HL-60 (cell line): Measurements from ENCODE around the gene ZFP36.

ENCODE experiments used
- DNase-seq, 2 experiments: peaks; one replicate each; pipeline ENCODE4 v3.0.0-alpha.2; 2010 to 2020; ENCODE audit warnings: low read depth in 1 of 2, low spot score in 1 of 2
- H3K27ac ChIP-seq: fragments of 250-450 bp; sonication (Bioruptor Pico); replicated peaks from 2 replicates; pipeline ENCODE4 v1.5.1; 2020; ENCODE audit warnings: mild to moderate bottlenecking, moderate library complexity
- H3K27me3 ChIP-seq: fragments of 250-450 bp; sonication (Bioruptor Pico); 2 replicates; pipeline ENCODE4 v1.5.1; 2021; ENCODE audit warnings: mild to moderate bottlenecking, moderate library complexity; ENCODE audit not compliant: insufficient read depth, poor library complexity, severe bottlenecking
- H3K4me3 ChIP-seq: replicated peaks from 2 replicates; pipeline ENCODE4 v1.5.1; 2011; ENCODE audit warnings: mild to moderate bottlenecking, control low read depth, low read length; ENCODE audit not compliant: insufficient read depth
- GABPA ChIP-seq: IDR thresholded peaks from 2 replicates; pipeline ENCODE4 v1.6.1; 2012; ENCODE audit warnings: low read depth
- POLR2AphosphoS5 ChIP-seq: IDR thresholded peaks from 2 replicates; pipeline ENCODE4 v1.6.1; 2012; ENCODE audit warnings: low read depth
- SPI1 ChIP-seq: IDR thresholded peaks from 2 replicates; pipeline ENCODE4 v1.6.1; 2012; ENCODE audit warnings: low read depth, mild to moderate bottlenecking, borderline replicate concordance
- TF ChIP-seq, protein P1 (sequence below): IDR thresholded peaks from one replicate; pipeline ENCODE4 v1.5.1; 2011; ENCODE audit warnings: low read length, control low read depth, inconsistent platforms; ENCODE audit not compliant: insufficient read depth
- TF ChIP-seq, protein P2 (sequence below): IDR thresholded peaks from 2 replicates; pipeline ENCODE4 v1.6.1; 2012; ENCODE audit warnings: low read depth; ENCODE audit not compliant: insufficient replicate concordance

Gene ZFP36

DNA sequence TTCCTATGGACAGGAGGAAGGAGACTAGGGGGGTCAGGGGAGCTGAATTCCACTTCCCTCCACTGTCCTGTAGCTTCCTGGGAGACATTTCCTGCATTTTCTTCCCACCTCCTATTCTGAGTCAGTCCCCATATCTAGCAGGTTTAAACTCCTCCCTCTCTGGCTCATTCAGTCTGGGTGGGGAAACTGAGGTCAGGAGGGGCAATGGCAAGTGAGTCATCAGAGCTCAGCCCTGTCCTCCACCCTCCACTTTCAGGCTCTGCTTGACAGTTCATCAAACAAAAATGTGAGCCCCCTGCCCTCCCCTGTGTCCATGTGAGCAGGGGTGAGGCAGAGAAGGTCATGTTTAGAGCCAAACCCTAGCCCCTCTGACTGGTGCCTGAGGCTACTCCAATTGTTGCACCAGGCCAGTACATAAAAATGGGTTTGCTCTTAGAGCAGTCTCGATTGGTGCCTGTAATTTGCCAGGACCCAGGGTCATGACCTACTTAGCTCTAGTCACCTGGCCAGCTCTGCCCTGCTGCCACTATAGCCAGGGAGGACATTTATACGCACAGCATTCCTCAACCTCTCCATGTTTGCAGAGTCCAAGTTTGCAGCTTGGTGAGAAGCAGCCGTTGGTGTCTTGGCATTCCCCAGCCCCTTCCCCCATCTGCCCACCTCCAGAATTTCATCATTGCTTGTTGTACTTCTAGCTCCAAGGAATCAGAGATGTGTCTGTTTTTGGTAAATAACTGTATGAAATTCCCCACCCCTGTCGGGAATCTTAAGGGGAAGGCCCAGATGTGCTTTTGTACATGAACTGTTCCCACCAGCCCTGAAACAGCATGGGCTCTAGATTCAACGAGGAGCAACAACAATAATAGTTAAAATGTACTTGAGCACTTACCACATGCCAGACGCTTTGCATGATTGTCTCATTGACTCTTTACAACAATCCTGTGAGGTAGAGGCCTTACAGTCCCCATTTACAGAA, 43.7 kb upstream of the ZFP36 start:
- DNase-seq: no peak
- TF ChIP-seq SPI1 (no peak), POLR2AphosphoS5 (no peak)
- TF ChIP-seq, protein P1, sequence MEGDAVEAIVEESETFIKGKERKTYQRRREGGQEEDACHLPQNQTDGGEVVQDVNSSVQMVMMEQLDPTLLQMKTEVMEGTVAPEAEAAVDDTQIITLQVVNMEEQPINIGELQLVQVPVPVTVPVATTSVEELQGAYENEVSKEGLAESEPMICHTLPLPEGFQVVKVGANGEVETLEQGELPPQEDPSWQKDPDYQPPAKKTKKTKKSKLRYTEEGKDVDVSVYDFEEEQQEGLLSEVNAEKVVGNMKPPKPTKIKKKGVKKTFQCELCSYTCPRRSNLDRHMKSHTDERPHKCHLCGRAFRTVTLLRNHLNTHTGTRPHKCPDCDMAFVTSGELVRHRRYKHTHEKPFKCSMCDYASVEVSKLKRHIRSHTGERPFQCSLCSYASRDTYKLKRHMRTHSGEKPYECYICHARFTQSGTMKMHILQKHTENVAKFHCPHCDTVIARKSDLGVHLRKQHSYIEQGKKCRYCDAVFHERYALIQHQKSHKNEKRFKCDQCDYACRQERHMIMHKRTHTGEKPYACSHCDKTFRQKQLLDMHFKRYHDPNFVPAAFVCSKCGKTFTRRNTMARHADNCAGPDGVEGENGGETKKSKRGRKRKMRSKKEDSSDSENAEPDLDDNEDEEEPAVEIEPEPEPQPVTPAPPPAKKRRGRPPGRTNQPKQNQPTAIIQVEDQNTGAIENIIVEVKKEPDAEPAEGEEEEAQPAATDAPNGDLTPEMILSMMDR: no peak
- Histone ChIP-seq H3K27me3 (no peaks in the 10 kb centered on the region), H3K4me3 (no peak overlapping the region), H3K27ac (no peak overlapping the region)

GRCh38 chr19:39363901-39364457, 42.7 kb upstream of the ZFP36 start:
- H3K27me3 ChIP-seq: no peaks in the 10 kb centered on the region
- TF ChIP-seq SPI1 (no peak), GABPA (no peak), POLR2AphosphoS5 (no peak)
- TF ChIP-seq, protein P1: no peak
- TF ChIP-seq, protein P2, sequence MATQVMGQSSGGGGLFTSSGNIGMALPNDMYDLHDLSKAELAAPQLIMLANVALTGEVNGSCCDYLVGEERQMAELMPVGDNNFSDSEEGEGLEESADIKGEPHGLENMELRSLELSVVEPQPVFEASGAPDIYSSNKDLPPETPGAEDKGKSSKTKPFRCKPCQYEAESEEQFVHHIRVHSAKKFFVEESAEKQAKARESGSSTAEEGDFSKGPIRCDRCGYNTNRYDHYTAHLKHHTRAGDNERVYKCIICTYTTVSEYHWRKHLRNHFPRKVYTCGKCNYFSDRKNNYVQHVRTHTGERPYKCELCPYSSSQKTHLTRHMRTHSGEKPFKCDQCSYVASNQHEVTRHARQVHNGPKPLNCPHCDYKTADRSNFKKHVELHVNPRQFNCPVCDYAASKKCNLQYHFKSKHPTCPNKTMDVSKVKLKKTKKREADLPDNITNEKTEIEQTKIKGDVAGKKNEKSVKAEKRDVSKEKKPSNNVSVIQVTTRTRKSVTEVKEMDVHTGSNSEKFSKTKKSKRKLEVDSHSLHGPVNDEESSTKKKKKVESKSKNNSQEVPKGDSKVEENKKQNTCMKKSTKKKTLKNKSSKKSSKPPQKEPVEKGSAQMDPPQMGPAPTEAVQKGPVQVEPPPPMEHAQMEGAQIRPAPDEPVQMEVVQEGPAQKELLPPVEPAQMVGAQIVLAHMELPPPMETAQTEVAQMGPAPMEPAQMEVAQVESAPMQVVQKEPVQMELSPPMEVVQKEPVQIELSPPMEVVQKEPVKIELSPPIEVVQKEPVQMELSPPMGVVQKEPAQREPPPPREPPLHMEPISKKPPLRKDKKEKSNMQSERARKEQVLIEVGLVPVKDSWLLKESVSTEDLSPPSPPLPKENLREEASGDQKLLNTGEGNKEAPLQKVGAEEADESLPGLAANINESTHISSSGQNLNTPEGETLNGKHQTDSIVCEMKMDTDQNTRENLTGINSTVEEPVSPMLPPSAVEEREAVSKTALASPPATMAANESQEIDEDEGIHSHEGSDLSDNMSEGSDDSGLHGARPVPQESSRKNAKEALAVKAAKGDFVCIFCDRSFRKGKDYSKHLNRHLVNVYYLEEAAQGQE: no peak
- no peak for DNase-seq
- no peak overlapping the region for H3K4me3 ChIP-seq
- no peak overlapping the region for H3K27ac ChIP-seq

DNA sequence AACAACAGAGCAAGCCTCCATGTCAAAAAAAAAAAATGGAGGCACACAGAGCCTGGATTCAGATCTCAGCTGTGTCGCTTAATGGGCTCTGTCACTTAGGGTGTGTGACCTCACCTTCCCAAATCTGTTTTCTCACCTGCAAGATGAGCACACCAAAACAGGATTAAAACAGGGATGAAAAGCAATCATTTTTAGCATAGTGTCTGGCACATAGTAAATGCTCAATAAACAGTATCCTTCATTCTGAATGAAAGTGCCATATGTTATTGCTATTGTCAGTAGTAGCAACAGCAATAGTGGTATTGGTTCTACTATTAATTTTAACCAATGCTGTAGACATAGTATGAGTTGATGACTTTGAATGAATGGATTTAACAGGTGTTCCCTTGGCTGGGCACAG, 41.1 kb upstream of the ZFP36 start:
- Histone ChIP-seq H3K4me3 (no peak overlapping the region), H3K27ac (no peak overlapping the region), H3K27me3 (no peaks in the 10 kb centered on the region)
- TF ChIP-seq GABPA (no peak), SPI1 (no peak), POLR2AphosphoS5 (no peak)
- TF ChIP-seq, protein P2: no peak
- TF ChIP-seq, protein P1: no peak
- DNase-seq: no peak
